SK-N-SH (cell line): ENCODE measurements around the gene RNASEH1. TPM values are rescaled to one million over a fixed set of nuclear protein-coding genes. Genes with fewer than 3 reads are reported as not detected.

ENCODE experiments used
- CTCF ChIA-PET: fragments of 300-600, 350-600 bp; formaldehyde crosslinking; extraction: SDS; loops from one replicate; lab custom pipeline; 2021; lab: Yijun Ruan, JAX
- POLR2A ChIA-PET: fragments of 350-600 bp; sonication (Branson Sonifier 250); formaldehyde crosslinking; extraction: SDS; loops from one replicate; lab custom pipeline; 2020; ENCODE audit warnings: antibody characterized with exemption, inconsistent platforms; lab: Yijun Ruan, JAX
- DNase-seq: peaks from one replicate; pipeline ENCODE4 v3.0.0; 2012
- H2AFZ ChIP-seq: fragments of 200-600 bp; sonication (generic); 2 replicates; pipeline ENCODE4 v1.8.1; 2016; ENCODE audit warnings: antibody characterized with exemption, mild to moderate bottlenecking, low read depth
- H3F3A ChIP-seq: fragments of 200-600 bp; sonication (generic); replicated peaks from 2 replicates; pipeline ENCODE3; 2016; ENCODE audit warnings: antibody characterized with exemption, mild to moderate bottlenecking; ENCODE audit not compliant: insufficient read depth
- H3K27ac ChIP-seq, 2 experiments: fragments of 200-500 bp in 1 of 2; fragments of 200-600 bp in 1 of 2; sonication (Bioruptor generic) in 1 of 2; sonication (generic), shearing (Covaris generic) in 1 of 2; 2 replicates each; pipeline versions ENCODE4 v1.5.1 to v1.6.1; 2014 to 2016; ENCODE audit warnings: low read depth in 2 of 2, inconsistent platforms in 1 of 2, low read length in 1 of 2, mild to moderate bottlenecking in 1 of 2, mixed read lengths in 1 of 2
- H3K27me3 ChIP-seq: fragments of 200-600 bp; sonication (generic), shearing (Covaris generic); 2 replicates; pipeline ENCODE4 v1.6.1; 2016; ENCODE audit warnings: mixed run types; ENCODE audit not compliant: insufficient read depth
- H3K36me3 ChIP-seq, 2 experiments: fragments of 200-500 bp in 1 of 2; fragments of 200-600 bp in 1 of 2; sonication (Bioruptor generic) in 1 of 2; sonication (generic) in 1 of 2; replicated peaks in 1 of 2; 2 replicates each; pipeline versions ENCODE3 to v1.5.1; 2014 to 2016; ENCODE audit warnings: low read length in 1 of 2, mild to moderate bottlenecking in 1 of 2; ENCODE audit not compliant: insufficient read depth in 2 of 2, control insufficient read depth in 1 of 2
- H3K4me1 ChIP-seq, 2 experiments: fragments of 200-500 bp in 1 of 2; fragments of 200-600 bp in 1 of 2; sonication (Bioruptor generic) in 1 of 2; sonication (generic), shearing (Covaris generic) in 1 of 2; 2 replicates each; pipeline versions ENCODE4 v1.5.1 to v1.6.1; 2014 to 2016; ENCODE audit warnings: low read depth in 1 of 2, low read length in 1 of 2, mixed run types in 1 of 2; ENCODE audit not compliant: insufficient read depth in 2 of 2, control insufficient read depth in 1 of 2
- H3K4me2 ChIP-seq: fragments of 200-600 bp; sonication (generic), shearing (Covaris generic); 2 replicates; pipeline ENCODE4 v1.6.1; 2017; ENCODE audit warnings: mixed run types
- H3K4me3 ChIP-seq, 2 experiments: fragments of 200-500 bp in 1 of 2; fragments of 200-600 bp in 1 of 2; sonication (Bioruptor generic) in 1 of 2; sonication (generic), shearing (Covaris generic) in 1 of 2; 2 replicates each; pipeline versions ENCODE4 v1.5.1 to v1.8.1; 2014 to 2016; ENCODE audit warnings: low read depth in 2 of 2, inconsistent platforms in 1 of 2, low read length in 1 of 2, mild to moderate bottlenecking in 1 of 2, mixed read lengths in 1 of 2, moderate library complexity in 1 of 2
- H3K79me2 ChIP-seq: fragments of 200-600 bp; sonication (generic); 2 replicates; pipeline ENCODE4 v1.8.1; 2017; ENCODE audit warnings: mild to moderate bottlenecking; ENCODE audit not compliant: insufficient read depth
- H3K9ac ChIP-seq: fragments of 200-600 bp; sonication (generic); 2 replicates; pipeline ENCODE4 v1.6.1; 2017; ENCODE audit warnings: mixed run types
- H3K9me2 ChIP-seq: fragments of 200-600 bp; sonication (generic); 2 replicates; pipeline ENCODE4 v1.6.1; 2017; ENCODE audit warnings: mixed run types
- H3K9me3 ChIP-seq: fragments of 200-600 bp; sonication (generic); 2 replicates; pipeline ENCODE4 v1.6.1; 2017; ENCODE audit warnings: mixed run types, mild to moderate bottlenecking, moderate library complexity
- H4K20me1 ChIP-seq: fragments of 200-600 bp; sonication (generic); 2 replicates; pipeline ENCODE4 v1.6.1; 2017; ENCODE audit warnings: mild to moderate bottlenecking, mixed run types; ENCODE audit not compliant: insufficient read depth
- ELF1 ChIP-seq: IDR thresholded peaks from 2 replicates; pipeline ENCODE4 v1.4.0; 2012
- EP300 ChIP-seq, 2 experiments: IDR thresholded peaks; 2 replicates each; pipeline versions ENCODE4 v1.4.0 to v1.6.1; 2012; ENCODE audit warnings: borderline replicate concordance in 1 of 2, low read depth in 1 of 2, low read length in 1 of 2
- FOSL2 ChIP-seq: IDR thresholded peaks from 2 replicates; pipeline ENCODE4 v1.4.0; 2012; ENCODE audit warnings: low read depth, mild to moderate bottlenecking, moderate library complexity, borderline replicate concordance
- FOXJ3 ChIP-seq: sonication (generic); formaldehyde crosslinking; IDR thresholded peaks from 2 replicates; pipeline ENCODE4 v1.5.1; 2020; ENCODE audit warnings: mild to moderate bottlenecking, missing genetic modification reagents
- GABPA ChIP-seq: IDR thresholded peaks from 2 replicates; pipeline ENCODE4 v1.4.0; 2012; ENCODE audit warnings: low read depth, mild to moderate bottlenecking
- MEF2A ChIP-seq: IDR thresholded peaks from 2 replicates; pipeline ENCODE4 v1.4.0; 2012; ENCODE audit warnings: low read depth, borderline replicate concordance
- POLR2AphosphoS5 ChIP-seq: IDR thresholded peaks from 2 replicates; pipeline ENCODE4 v1.6.1; 2012; ENCODE audit warnings: low read depth, low read length
- RXRA ChIP-seq: IDR thresholded peaks from 2 replicates; pipeline ENCODE4 v1.4.0; 2012; ENCODE audit warnings: low read depth, mild to moderate bottlenecking, borderline replicate concordance
- SMC3 ChIP-seq: IDR thresholded peaks from 2 replicates; pipeline ENCODE4 v1.6.1; 2012; ENCODE audit warnings: low read depth, low read length, improper control_type of control experiment
- TAF1 ChIP-seq: IDR thresholded peaks from 2 replicates; pipeline ENCODE4 v1.6.1; 2012; ENCODE audit warnings: low read depth, mild to moderate bottlenecking, low read length, moderate library complexity, borderline replicate concordance
- TCF12 ChIP-seq: IDR thresholded peaks from 2 replicates; pipeline ENCODE4 v1.4.0; 2012
- WGBS: methylation state at CpG from one replicate; pipeline ENCODE4 v1.1.6; 2017; ENCODE audit warnings: low lambda C conversion rate; 5-methylcytosine and 5-hydroxymethylcytosine counted together
- polyA plus RNA-seq, 3 experiments: library from polyadenylated mRNA; depleted of rRNA; stranded (reverse); fragments of >200 nt; gene quantifications; 2 replicates each; pipeline ENCODE4 v1.2.3, GENCODE V29; 2012
- TF ChIP-seq, protein P1 (sequence below): IDR thresholded peaks from 2 replicates; pipeline ENCODE4; 2012
- TF ChIP-seq, protein P2 (sequence below): IDR thresholded peaks from 2 replicates; pipeline ENCODE4 v1.6.1; 2012; ENCODE audit warnings: mild to moderate bottlenecking, low read depth, low read length, moderate library complexity
- TF ChIP-seq, protein P3 (sequence below): IDR thresholded peaks from 2 replicates; pipeline ENCODE4 v1.4.0; 2012; ENCODE audit warnings: low read depth, borderline replicate concordance
- TF ChIP-seq, protein P4 (sequence below): IDR thresholded peaks from 2 replicates; pipeline ENCODE4 v1.4.0; 2012; ENCODE audit warnings: low read depth, borderline replicate concordance
- TF ChIP-seq, protein P5 (sequence below): IDR thresholded peaks from 2 replicates; pipeline ENCODE4 v1.4.0; 2012; ENCODE audit warnings: low read depth
- TF ChIP-seq, protein P6 (sequence below): fragments of 200-600 bp; sonication (generic); IDR thresholded peaks from 2 replicates; pipeline ENCODE4 v1.6.1; 2017; ENCODE audit warnings: antibody characterized with exemption, mild to moderate bottlenecking, moderate library complexity

The RNASEH1 gene
- polyA plus RNA-seq, 1 of the 3 experiments (the other 2 are of a cell fraction), result 34.4 TPM

DNA sequence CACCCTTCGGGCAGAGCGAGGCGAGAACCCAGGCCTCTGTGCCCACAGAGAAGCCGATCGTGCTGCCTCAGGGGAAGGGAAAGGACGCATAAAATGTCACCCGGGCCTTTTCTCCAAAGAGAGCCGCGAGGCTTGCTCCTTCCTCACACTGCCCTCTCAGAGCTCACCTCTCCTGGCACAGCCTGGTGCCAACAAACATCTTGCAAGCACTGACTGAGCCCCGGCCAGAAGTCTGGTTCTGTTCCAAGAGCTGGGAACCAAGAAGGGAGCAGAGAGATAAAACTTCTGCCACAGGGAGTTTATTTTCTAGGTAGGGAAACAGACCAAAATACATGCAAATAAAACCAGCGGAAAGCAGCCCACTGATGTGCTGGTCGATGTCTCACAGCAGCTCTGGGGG is 25.2 kb downstream of the RNASEH1 start (continued):
- TF ChIP-seq ELF1, result no peak
- no peak for TF ChIP-seq FOXJ3
- no peak for TF ChIP-seq FOSL2
- TF ChIP-seq MEF2A, result no peak
- no peak for TF ChIP-seq RXRA
- TF ChIP-seq, protein P1, sequence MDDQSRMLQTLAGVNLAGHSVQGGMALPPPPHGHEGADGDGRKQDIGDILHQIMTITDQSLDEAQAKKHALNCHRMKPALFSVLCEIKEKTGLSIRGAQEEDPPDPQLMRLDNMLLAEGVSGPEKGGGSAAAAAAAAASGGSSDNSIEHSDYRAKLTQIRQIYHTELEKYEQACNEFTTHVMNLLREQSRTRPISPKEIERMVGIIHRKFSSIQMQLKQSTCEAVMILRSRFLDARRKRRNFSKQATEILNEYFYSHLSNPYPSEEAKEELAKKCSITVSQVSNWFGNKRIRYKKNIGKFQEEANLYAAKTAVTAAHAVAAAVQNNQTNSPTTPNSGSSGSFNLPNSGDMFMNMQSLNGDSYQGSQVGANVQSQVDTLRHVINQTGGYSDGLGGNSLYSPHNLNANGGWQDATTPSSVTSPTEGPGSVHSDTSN, result no peak
- TF ChIP-seq GABPA, result no peak

DNA sequence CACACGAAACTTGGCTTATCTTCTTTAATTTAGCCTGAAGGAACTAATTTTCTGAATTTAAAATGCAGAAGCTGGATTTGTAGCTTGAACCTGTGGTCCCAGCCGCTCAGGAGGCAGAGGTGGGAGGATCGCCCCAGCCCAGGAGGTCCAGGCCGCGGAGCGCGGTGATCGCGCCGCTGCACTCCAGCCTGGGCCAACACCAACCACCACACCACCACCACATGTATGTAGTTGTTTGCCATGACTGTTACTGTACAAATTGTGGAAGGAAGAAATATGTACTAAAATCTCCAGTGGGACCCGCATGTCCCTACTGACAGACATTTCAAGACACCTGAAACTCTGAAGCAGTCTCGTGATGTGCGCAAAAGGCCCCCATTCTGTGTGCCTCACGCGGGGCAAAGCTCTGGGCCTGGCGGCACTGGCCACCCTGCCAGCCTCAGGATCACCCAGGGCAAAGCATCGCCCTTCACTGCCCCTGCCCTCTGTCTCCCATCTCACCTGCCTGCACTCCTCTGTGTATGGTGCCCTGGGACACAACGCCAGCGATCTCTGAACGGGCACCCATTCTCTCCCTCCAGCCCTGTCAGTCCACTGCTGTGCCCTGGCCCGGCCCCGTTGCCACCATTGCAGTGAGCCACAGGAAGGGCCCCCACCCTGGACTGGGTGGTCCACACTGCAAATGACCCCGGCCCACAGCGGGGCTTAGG is 28.7 kb downstream of the RNASEH1 start:
- Histone ChIP-seq H3F3A (no peaks in the 10 kb centered on the region), H4K20me1 (no peaks in the 10 kb centered on the region), H3K27me3 (no peaks in the 10 kb centered on the region), H2AFZ (no peak overlapping the region), H3K27ac (no peak overlapping the region), H3K9me2 (no peaks in the 10 kb centered on the region), H3K9me3 (no peaks in the 10 kb centered on the region), H3K4me3 (no peak overlapping the region), H3K4me2 (no peak overlapping the region), H3K36me3 (no peaks in the 10 kb centered on the region), H3K9ac (no peak overlapping the region), H3K79me2 (no peaks in the 10 kb centered on the region), H3K4me1 (peaks cover 6 to 11% of the 10 kb centered on the region in 2 experiments; a peak in 3 of 4 replicates)
- CTCF ChIA-PET, result no interaction called here
- 95% methylated on average over 24 of the region's 24 CpGs for WGBS
- TF ChIP-seq EP300 (IDR thresholded peaks at IDR 0.05; ENCODE audit: borderline replicate concordance in 1 of 2, low read depth in 1 of 2, low read length in 1 of 2) (no peak), GABPA (no peak), TCF12 (no peak), TAF1 (no peak), SMC3 (no peak), POLR2AphosphoS5 (no peak), ELF1 (no peak)
- TF ChIP-seq, protein P2, sequence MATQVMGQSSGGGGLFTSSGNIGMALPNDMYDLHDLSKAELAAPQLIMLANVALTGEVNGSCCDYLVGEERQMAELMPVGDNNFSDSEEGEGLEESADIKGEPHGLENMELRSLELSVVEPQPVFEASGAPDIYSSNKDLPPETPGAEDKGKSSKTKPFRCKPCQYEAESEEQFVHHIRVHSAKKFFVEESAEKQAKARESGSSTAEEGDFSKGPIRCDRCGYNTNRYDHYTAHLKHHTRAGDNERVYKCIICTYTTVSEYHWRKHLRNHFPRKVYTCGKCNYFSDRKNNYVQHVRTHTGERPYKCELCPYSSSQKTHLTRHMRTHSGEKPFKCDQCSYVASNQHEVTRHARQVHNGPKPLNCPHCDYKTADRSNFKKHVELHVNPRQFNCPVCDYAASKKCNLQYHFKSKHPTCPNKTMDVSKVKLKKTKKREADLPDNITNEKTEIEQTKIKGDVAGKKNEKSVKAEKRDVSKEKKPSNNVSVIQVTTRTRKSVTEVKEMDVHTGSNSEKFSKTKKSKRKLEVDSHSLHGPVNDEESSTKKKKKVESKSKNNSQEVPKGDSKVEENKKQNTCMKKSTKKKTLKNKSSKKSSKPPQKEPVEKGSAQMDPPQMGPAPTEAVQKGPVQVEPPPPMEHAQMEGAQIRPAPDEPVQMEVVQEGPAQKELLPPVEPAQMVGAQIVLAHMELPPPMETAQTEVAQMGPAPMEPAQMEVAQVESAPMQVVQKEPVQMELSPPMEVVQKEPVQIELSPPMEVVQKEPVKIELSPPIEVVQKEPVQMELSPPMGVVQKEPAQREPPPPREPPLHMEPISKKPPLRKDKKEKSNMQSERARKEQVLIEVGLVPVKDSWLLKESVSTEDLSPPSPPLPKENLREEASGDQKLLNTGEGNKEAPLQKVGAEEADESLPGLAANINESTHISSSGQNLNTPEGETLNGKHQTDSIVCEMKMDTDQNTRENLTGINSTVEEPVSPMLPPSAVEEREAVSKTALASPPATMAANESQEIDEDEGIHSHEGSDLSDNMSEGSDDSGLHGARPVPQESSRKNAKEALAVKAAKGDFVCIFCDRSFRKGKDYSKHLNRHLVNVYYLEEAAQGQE, result no peak
- TF ChIP-seq, protein P3, sequence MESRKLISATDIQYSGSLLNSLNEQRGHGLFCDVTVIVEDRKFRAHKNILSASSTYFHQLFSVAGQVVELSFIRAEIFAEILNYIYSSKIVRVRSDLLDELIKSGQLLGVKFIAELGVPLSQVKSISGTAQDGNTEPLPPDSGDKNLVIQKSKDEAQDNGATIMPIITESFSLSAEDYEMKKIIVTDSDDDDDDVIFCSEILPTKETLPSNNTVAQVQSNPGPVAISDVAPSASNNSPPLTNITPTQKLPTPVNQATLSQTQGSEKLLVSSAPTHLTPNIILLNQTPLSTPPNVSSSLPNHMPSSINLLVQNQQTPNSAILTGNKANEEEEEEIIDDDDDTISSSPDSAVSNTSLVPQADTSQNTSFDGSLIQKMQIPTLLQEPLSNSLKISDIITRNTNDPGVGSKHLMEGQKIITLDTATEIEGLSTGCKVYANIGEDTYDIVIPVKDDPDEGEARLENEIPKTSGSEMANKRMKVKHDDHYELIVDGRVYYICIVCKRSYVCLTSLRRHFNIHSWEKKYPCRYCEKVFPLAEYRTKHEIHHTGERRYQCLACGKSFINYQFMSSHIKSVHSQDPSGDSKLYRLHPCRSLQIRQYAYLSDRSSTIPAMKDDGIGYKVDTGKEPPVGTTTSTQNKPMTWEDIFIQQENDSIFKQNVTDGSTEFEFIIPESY, result no peak
- TF ChIP-seq, protein P4, sequence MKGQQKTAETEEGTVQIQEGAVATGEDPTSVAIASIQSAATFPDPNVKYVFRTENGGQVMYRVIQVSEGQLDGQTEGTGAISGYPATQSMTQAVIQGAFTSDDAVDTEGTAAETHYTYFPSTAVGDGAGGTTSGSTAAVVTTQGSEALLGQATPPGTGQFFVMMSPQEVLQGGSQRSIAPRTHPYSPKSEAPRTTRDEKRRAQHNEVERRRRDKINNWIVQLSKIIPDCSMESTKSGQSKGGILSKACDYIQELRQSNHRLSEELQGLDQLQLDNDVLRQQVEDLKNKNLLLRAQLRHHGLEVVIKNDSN, result no peak
- TF ChIP-seq, protein P1, result no peak
- TF ChIP-seq, protein P5, sequence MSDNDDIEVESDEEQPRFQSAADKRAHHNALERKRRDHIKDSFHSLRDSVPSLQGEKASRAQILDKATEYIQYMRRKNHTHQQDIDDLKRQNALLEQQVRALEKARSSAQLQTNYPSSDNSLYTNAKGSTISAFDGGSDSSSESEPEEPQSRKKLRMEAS, result no peak
- TF ChIP-seq, protein P6, sequence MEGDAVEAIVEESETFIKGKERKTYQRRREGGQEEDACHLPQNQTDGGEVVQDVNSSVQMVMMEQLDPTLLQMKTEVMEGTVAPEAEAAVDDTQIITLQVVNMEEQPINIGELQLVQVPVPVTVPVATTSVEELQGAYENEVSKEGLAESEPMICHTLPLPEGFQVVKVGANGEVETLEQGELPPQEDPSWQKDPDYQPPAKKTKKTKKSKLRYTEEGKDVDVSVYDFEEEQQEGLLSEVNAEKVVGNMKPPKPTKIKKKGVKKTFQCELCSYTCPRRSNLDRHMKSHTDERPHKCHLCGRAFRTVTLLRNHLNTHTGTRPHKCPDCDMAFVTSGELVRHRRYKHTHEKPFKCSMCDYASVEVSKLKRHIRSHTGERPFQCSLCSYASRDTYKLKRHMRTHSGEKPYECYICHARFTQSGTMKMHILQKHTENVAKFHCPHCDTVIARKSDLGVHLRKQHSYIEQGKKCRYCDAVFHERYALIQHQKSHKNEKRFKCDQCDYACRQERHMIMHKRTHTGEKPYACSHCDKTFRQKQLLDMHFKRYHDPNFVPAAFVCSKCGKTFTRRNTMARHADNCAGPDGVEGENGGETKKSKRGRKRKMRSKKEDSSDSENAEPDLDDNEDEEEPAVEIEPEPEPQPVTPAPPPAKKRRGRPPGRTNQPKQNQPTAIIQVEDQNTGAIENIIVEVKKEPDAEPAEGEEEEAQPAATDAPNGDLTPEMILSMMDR, result no peak
- POLR2A ChIA-PET, result no interaction called here
- no peak for DNase-seq
